NCI-H2171 (cell line): ENCODE measurements around the gene ISG20L2.

Experiments used
- DNase-seq: peaks from one replicate; lab custom pipeline; 2025; lab: John Stamatoyannopoulos, UW

Gene ISG20L2

DNA sequence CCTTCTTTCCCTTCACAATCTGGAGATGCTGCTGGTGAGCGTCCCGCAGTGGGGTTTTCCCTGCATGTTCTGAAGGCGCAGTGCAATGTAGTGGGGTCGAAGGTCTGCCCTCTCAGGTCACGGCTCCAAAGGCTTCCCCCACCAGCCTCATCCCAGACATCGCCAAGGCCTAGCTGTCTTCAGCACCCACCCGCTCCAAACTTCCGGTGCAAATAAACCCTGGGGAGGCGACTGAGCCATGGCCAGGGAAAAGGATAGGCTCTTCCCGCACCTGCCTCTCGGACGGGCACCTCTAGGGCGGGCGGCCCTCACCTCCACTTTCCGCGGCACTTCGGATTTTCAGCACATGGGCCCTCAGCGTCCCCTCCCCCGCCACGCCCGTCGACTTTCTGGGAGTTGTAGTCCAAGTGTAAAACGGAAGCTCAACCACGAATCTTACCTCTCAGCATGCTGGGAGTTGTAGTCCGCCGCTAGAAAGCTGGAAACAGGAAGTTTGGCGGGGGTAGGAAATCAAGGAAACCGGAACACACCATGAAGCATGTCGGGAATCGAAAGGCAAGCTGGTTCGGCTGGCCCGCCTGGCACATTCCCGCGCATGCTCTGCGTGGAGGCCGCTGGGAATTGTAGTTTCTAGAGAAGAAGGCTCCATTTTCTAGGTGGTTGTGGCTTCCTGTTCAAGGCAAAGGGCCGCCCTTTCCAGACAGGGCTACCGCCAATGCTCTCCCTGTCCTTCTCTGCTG, 12.3 kb upstream of the ISG20L2 start, which contains the start of gene MRPL24:
MRPL24 (minus strand) TSS at position 348 of the 740 bp plus-strand sequence. CDS start 2,384 bp downstream, outside the sequence.
- peak; percentile 97 for DNase-seq

DNA sequence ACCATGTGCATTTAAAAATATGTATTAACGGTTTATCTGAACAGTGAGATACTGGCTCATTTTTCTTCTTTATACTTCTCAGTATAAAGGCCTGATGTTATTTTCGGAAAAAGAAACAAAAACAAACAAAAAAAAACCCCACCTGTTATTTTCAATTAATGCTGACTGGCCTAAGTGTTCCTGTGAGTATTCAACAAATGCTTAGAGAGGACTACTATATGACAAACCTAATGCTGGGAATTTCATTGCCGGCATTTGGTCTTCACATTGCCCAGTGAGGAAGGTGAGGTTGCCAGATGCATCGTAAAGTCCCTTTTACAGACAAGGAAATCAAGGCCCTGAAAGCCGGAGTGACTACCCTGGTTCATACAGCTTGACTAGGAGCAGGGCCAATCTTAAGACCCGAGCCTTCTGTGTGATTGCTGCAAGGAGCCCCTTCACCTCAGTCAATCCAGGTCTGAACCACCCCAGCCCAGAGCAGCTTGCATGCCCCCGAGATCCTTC, 11.7 kb upstream of the ISG20L2 start:
- no peak for DNase-seq

DNA sequence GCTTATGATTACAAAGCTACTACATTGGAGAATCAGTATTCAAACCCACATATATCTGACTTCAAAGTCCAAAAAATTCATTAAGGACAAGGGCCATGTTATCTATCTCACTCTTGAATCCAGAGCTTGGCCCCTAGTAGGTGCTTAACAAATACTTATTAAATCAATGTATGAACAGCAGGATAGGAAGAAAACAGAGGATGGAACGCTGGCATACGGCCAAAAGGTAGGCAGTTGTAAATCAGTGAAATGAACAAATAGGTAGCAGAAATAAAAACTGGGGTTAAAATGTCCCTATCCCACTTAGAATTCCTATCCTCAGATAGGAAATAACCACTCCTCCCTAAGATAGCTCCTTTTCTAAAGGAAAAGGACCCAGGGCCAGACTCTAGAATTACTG, 10.3 kb upstream of the ISG20L2 start:
- DNase-seq = no peak

DNA sequence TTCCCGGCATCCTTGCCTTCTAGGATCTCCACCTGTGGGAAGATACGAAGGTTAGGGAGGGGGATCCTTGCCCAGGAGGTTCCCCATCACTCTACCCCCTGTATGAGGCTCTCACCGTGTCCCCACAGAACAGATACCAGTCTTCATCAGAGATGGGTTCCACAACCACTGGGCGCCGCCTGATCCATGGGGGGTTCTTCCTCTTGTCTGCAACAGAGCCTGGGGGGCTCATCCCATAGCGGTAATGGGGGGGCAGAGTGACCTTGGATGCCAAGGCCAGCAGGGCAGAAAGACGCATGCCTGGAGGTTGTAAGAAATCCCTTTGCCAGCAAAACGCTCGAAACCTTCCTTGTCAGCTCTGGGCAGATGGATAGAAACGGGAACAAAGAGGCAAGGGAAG, 9.8 kb upstream of the ISG20L2 start:
- no peak for DNase-seq

DNA sequence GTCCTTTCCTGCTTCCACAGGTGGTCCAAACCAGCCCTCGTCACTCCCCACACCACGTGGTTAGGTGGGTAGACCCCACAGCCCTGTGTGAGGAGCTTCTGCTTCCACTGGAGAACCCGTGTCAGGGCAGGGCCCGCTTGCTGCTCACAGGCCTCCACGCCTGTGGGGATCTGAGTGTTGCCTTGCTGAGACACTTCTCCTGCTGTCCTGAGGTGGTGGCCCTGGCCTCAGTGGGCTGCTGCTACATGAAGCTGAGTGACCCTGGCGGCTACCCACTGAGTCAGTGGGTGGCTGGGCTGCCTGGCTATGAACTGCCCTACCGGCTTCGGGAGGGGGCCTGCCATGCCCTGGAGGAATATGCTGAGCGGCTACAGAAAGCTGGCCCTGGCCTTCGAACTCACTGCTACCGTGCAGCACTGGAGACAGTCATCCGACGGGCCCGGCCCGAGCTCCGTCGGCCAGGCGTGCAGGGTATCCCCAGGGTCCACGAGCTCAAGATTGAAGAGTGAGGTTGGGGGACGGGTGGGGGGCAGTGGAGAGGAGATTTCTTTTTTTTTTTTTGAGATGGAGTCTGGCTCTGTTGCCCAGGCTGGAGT, 5.5 kb upstream of the ISG20L2 start:
- no peak for DNase-seq

DNA sequence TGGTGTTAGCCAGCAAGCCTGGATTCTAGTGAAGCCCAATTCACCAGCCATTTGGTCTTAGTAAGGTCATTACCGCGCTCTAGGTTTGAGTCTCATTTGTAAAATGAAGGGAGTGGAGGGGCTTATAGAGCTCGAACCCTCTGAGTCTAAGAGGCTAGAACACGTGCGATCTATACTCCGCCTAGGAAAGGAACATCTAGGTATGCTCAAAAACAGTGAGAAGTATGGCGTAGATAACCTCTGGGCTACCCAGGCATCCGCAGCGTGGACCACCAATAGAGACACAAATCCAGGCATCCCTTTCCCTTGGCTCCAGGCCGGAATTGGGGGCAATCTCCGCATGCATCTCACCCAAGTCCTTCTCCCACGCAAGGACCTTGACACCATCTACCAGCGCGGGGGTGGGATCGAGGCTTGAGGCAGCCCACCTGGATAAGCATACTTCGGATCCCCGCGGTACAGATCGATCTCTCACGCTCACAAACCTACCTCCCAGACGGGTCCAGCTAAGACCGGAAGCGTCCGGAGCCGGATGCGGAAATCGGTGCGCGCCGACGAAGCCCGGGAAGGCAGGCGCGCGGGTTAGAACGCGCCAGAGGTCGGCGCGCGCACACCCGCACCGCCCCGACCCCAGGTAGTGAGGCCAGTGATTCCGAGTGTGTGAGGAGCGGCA, 504 bp downstream of the ISG20L2 start, which contains the start of gene METTL25B:
METTL25B (plus strand) TSS at position 544 of the 673 bp plus-strand sequence. CDS start 636 bp downstream, outside the sequence.
- DNase-seq = peak; percentile 77

DNA sequence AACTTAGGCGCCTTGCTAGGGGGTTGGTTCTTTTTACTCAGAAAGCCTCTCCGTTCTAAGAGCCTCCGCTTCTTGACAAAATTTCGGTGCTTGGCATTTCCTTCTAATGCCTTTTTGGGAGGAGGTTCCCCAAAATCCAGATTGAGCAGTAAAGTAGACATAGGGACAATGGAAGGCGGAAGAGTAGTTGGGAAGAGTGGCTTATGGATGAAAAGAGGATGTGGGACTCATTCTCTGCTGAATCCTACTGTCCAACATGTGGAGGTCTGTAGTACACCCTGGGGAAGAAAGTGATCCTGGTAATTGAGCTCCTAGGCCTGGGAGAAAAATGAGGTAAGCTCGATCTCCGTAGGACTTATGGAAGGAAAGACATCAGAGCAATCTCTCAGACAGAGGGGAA, 1.1 kb downstream of the ISG20L2 start:
- DNase-seq = no peak

DNA sequence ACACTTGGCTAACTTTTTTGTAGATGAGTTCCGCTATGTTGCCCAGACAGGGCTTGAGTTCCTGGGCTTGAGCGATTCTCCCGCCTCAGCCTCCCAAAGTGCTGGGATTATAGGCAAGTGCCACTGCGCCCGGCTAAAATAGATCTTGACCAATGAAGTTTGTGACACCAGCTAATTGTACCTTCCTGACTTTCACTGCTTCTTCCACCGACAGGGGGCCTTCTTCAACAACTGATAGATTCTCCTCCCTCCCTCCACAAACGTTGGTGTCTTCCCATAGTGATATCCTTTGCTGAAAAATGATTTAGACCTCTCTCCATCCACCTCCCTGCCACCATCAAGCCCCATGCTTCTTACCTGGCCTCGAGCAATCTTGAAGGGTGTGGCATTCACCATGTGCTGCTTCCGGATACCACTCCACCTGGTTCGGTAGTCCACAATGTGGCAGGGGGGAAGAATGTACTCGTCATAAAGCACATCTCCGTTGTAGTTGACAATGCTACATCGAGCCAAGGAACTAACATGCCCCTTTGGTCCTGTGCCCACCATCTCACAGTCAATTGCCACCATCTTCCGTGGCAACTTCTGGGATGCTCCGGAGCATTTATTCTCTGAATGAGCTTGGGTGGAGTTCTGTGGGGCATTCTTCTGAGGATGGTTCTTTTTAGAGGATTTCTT, 1.9 kb downstream of the ISG20L2 start:
- peak; percentile 20 for DNase-seq

DNA sequence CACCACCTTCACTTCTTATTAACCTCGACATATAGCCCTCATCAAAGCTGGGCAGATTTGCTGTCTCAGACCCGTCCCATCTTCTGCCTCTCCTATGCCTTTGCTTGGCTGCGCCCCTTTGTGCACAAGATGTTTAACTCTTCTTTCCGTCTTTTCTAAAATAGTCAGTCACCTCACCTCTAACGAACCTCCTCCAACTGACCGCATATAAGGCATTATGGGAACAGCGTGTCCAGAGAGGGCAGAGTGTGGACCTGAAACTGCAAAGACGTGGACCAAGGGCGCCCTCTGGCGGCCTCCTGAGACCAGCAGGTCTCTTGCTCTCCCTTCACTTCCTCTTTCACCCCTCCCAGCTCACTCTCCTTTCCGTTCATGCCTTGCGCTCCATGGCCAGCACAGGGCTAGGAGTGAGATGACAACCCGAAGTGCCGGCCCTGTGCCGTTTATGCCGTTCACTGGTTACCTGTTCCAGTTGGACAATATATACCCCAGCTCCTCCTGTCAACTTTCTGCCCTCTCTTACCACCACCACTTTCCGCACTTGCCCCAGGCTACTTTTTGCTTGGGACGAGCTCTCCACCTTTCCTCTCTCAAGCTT, 2.8 kb downstream of the ISG20L2 start:
- peak; percentile 39 for DNase-seq

DNA sequence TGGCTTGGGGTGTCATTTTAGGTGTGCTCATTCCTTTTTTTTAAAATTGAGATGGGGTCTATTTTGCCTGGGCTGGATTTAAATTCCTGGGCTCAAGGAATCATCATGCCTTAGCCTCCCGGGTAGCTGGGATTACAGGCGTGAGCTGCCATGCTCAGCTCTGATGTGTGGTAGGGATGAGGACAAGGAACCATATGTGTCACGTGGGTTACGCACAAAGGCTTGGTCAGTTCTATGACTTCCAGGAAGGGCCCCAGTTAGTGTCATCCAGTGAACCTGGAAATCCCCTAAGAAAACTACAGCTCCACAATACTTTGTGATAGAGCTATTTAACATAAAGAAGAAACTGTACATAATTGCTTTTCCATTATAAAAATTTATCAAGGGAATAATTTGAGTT, 7.0 kb downstream of the ISG20L2 start:
- no peak for DNase-seq

DNA sequence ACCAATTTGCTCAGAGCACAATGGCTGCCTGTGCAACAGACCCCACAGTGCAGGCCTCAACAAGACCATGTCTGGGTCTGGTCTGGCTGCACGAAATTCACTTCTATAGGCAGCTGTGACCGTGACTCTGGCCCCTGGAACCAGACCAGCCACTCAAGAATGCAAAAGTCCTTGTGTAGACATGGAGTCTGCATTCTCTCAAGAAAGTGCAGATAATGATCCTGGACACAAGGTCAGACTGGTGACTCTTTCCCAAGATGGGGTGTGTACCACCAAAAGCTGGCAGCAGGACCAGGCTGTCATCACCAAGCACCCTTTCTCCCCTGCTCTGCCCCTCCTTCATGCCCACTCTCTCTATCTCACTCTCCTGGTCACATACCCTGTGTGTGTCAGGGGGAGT, 7.4 kb downstream of the ISG20L2 start:
- DNase-seq = no peak

DNA sequence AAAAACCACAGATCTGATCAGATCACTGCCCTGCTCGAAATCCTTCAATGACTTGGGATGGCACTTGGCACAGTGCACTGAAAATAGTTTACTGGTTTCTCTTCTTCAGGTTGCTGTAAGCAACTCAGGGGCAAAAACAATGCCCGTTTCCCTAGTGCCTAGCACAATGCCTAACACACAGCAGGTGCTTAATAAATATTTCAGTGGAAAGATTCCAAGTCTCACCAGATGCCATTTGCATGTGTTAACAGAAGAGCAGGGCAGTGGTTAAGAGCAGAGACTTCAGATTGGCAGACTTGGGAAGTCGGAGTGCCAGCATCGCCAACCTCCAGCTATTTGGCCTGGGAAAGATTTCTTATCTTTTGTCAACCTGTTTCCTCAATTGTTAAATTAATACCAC, 11.2 kb downstream of the ISG20L2 start:
- peak; percentile 36 for DNase-seq

DNA sequence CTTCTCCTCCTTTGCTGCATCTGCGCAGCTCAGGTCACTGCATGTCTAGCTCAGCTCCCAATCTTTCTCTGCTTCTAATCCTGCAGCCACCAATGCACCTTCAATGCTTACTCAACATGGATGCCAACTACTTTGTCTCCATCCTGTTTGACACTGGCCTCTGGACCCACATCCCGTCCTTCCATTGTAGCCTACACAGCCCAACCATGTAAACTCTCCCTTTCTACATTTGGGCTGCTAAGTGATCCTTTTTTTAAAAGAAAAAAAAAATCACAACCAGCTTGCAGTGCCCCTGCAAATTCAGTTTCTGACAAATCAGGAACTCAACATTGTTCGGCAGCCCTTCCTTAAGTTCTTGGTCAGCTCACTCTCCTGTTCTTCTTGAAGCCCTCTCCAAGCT, 13.7 kb downstream of the ISG20L2 start:
- DNase-seq = no peak

DNA sequence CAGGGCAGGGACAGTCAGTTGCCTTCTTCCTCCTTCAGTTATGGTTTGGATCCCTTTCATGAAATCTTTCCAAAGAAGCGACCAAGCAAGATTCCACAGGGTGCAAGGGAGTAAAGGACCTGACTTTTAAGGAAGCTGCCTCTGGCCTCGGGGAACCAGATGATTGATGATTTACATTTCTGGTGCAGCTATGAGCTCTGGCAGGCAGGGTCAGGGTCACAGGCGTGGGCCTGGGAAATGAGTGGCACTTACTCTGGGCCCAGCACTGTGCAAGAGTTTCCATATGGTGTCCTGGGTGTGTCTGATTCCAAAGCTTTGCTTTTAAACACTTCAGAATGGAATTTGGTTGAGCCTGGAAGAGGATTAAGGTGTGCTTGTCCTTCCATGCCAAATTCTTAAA, 15.9 kb downstream of the ISG20L2 start:
- DNase-seq = no peak

DNA sequence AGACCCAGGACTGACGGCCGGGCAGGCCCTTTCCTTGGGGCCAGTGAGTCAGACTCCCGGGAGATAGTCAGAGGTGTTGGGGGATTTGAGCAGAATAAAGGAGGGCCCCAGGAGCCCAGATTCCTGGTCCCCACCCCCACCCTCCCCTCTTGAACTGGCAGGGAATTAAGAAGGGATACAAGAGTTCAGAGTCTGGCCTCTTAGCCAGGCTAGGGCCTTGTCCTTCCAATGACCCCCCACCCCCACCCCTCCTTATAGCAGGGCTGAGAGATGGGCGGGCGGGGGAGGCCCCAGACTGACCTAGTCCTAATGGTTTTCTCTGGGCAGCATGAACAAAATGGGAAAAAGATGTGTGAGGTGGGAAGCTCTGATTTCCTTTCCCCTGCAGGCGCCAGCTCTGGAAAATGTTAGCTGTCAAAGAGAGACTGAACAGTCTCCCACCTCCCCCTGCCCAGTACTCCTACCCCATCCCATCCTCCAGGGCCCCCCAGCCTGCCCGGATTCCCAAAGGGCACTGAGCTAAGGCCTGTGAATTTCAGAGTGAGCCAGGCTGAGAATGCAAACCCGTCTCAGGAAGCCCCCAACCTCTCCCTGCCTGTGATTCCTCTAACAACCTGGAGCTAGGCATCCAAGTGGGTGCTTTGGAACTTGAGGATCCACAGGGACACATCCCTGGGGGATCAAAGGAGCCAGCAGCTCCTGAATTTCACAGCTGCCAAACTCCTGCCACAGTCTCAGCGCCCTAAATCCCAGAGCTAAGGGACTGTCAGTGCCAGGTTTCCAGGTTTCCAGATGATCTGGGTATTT, 17.4 kb downstream of the ISG20L2 start:
- DNase-seq = no peak

DNA sequence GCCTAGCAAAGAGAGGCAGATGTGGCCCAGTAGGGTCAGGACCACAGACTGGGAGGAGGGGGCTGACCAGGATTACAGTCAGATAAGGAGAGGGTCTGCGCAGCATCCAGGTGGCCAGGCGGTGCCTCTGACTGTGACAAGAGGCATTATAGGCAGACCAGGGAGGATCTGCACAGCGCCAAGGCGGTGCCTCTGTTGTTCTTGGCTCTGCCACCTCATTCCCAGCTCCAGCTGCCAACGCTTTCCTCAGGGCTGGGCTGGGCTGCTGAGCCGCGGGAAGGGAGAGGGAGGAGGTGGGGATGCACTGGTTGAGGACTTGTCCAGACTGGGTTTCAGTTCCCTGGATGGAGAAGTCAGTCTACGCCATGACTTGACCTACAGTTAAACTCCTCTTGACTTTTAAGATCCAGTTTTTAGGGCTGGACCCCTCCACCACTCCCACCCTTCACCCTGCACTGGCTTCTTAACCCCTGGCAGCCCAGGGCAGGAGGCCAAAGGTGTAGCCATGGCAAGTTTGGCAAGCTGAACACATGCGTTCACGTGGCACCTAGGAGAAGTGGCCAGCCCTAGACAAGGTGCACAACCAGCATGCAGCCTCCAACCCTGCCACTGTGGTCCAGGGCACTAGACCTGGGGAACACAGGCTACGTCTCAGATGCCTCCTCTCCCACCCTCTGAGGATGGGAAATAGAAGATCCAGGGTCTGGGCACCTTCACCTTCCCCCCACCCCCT, 18.6 kb downstream of the ISG20L2 start:
- peak; percentile 37 for DNase-seq

DNA sequence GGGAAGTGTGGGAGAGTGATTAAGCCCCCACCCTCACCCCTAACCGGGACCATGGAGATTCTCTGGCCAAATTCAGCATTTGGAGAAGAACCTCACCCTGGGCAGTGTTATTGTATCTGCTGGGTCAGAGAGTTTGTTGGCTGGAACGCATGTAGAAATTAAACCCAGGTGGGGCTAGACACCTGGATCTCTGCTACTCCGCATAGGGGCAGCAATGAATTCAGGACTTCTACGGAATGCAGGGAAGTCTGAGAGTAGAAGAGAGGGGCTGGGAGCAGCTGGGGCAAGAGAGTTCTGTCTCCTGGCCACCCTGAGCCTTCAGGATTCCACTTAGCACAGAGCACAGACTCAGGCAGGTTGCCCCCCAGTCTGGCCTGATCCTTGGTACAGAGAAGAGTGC, 19.5 kb downstream of the ISG20L2 start:
- no peak for DNase-seq

DNA sequence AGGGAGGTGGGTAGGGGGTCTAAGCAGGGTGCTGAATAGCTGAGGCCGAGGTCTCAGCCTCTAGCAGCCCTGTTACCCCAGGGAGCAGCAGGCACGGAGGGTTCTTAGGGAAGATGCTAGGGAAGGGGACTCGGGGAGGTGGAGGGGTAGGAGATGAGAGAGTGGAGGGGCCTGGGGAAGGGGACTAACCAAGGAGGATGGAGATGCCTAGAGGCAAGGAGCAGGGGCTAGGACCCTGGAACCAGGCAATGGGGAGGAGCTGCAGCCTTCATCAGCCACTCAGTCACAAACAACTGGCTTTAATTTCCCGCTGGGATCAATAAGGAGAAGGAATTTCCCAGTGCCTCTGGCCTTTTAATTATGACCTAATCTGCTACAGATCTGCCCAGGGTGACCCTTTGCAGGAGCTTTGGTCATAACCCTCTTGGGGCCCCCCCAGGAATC, 20.3 kb downstream of the ISG20L2 start:
- DNase-seq = no peak

DNA sequence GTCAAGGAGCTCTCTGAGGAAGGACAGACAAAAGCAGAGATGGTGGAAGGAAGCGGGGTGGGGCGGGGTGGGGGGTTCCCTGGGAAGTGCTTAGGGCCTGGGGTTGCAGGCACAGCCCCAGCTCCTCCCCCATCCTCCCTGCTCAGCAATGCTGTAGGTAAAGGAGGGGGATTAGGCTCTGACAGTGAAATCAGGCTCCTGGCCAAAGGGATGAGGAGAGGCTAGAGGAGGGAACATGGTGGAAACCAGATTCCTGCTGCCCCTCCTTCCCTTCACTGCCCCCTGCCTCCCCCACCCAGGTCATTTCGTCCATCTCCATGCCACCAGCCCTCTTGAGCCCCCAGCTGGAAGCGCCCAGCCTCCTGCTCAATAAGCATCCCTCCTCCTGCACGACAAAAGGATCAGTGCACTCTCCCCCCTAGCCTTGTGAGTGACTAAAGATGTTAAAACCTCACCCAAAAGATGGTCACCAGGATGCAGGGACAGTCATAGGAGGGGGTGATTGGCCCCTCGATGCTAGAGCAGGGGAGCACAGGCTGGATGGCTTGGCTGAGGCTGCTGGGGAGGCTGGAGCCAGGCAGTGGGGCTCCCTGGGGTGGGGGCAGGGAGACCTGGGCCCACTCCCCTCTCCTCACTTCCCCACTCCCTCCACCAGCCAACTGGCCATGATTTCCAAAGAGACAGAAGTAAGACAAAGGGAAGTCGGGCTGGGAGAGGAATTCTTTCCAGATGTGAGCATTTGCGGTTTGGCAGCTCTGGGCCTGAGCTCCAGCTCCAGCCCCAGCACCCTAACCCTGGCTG, 20.9 kb downstream of the ISG20L2 start:
- no peak for DNase-seq
